Colonic mucosa (tissue), 4 donors: Measurements from ENCODE around the gene RALGPS1. TPM values are rescaled to one million over a fixed set of nuclear protein-coding genes. Genes with fewer than 3 reads are reported as not detected.
A peak's percentile ranks its signal among the peaks of the same experiment; 100 is the strongest.

ENCODE experiments used
- DNase-seq: peaks from one replicate; pipeline ENCODE4 v3.0.0-alpha.2; 2020
- H3K27ac ChIP-seq: fragments of 200-600 bp; one replicate; pipeline ENCODE4 v1.8.0; 2021
- H3K27me3 ChIP-seq: fragments of 200-600 bp; one replicate; pipeline ENCODE4 v1.8.0; 2021
- H3K36me3 ChIP-seq: fragments of 200-600 bp; one replicate; pipeline ENCODE4 v1.8.0; 2021
- H3K4me1 ChIP-seq: fragments of 200-600 bp; one replicate; pipeline ENCODE4 v1.8.0; 2021; ENCODE audit warnings: mild to moderate bottlenecking
- H3K4me3 ChIP-seq: fragments of 200-600 bp; one replicate; pipeline ENCODE4 v1.8.0; 2021
- H3K9ac ChIP-seq, 2 donors: one replicate each; pipeline ENCODE4 v1.7.0; 2013; ENCODE audit warnings: control low read depth in 2 of 2, low read depth in 2 of 2, low read length in 2 of 2
- H3K9me3 ChIP-seq: fragments of 200-600 bp; one replicate; pipeline ENCODE4 v1.8.0; 2021
- intact Hi-C: fragments of 100-400 bp; cut with DNase I; formaldehyde crosslinking; loops from one replicate; pipeline ENCODE4 v1.14.1; 2022
- total RNA-seq, 2 donors: library from RNA; stranded (reverse); fragmentation: NEBNext Ultra II Directional in 1 of 2; extraction: Animal tissue kit (Norgen Biotek cat#: 25700) in 1 of 2; gene quantifications; one replicate each; pipeline ENCODE4 v1.2.1, GENCODE V29; 2021
- TF ChIP-seq, protein P1 (sequence below): fragments of 200-600 bp; IDR thresholded peaks from one replicate; pipeline ENCODE4 v1.8.0; 2022; ENCODE audit warnings: antibody characterized with exemption, mild to moderate bottlenecking
- donor health status: healthy.
- donor health status: DM: no; HTN: no; CAD: no.
- donor health status: DM: no; HTN: no; CAD: no.

RALGPS1 gene
- total RNA-seq, 2 donors from 2014 or later: 22.6 to 27.2 TPM

DNA sequence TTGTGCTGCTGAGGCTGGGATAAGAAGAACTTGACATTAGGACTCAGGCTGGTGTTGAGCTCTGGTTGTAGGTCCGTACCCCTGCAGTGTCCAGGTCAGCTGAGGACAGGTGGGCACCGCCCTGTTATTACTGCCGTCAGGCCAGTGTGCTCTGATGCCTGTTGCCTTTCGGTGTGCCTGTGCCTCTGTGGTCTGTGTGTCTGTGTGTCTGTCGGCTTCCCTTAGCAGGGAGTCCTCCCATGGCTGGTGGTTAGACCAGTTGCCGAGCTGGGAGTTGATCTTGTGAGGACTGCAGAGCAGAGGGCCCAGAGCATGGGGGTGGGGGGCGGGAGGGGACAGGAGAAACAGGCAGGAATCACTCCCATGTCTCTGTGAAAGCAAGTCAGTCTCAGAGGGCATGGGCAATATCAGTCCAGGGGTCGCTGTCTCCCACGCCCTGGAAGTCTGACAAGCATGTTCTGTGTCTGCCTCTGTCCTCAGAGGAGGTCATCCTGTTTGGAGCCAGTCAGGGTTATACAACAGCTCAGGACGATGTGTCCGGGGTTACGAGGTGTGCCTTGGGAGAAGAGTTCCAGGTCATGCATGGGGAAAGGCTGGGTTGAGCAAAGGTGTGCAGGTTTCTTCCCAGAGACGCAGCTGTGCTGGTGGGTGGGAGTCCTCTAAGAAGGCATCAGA lies 282.7 kb downstream of the RALGPS1 start:
- no peaks in the 10 kb centered on the region for H3K9me3 ChIP-seq
- no peak overlapping the region for H3K9ac ChIP-seq
- H3K4me3 ChIP-seq: no peak overlapping the region
- H3K27me3 ChIP-seq: no peaks in the 10 kb centered on the region
- TF ChIP-seq, protein P1, sequence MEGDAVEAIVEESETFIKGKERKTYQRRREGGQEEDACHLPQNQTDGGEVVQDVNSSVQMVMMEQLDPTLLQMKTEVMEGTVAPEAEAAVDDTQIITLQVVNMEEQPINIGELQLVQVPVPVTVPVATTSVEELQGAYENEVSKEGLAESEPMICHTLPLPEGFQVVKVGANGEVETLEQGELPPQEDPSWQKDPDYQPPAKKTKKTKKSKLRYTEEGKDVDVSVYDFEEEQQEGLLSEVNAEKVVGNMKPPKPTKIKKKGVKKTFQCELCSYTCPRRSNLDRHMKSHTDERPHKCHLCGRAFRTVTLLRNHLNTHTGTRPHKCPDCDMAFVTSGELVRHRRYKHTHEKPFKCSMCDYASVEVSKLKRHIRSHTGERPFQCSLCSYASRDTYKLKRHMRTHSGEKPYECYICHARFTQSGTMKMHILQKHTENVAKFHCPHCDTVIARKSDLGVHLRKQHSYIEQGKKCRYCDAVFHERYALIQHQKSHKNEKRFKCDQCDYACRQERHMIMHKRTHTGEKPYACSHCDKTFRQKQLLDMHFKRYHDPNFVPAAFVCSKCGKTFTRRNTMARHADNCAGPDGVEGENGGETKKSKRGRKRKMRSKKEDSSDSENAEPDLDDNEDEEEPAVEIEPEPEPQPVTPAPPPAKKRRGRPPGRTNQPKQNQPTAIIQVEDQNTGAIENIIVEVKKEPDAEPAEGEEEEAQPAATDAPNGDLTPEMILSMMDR: no peak
- no peaks in the 10 kb centered on the region for H3K36me3 ChIP-seq
- no peak overlapping the region for H3K27ac ChIP-seq
- intact Hi-C loops: loop anchor here (5.0 to 10.0 kb wide), 2 partner anchors 235 to 333 kb away; partner anchors contain the start of gene ZBTB34
- no peaks in the 10 kb centered on the region for H3K4me1 ChIP-seq
- DNase-seq: no peak

DNA sequence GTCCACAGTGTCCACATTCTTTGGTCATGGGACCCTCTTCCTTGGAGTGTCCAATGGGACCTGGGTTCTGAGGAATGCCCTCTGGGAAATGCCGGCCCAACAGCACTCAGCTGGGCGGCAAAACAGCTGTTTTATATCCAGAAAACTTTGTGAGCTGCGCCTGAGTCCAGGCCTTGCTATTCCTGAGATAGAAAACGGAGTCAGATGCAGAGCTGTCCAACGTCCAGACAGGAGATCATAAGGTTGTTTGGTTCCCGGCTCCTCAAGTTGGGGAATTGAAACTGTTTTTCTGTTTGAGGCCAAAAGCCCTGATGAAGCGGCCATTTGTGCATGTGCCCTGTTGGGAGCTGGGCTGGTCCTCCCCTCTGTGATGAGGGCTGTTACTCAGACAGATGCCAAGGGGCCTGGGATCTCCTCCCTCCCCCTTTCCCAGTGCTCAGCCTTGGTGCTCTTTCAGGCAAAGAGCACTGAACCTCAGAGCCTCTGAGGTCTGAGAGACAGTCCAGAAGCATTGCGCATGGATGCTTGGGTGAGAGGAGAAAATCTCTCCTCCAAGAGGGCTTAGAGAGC lies 283.4 kb downstream of the RALGPS1 start:
- Histone ChIP-seq H3K4me3 (no peak overlapping the region), H3K4me1 (no peaks in the 10 kb centered on the region)
- intact Hi-C loops: loop anchor here (5.0 to 10.0 kb wide), 2 partner anchors 236 to 333 kb away; partner anchors contain the start of gene ZBTB34

DNA sequence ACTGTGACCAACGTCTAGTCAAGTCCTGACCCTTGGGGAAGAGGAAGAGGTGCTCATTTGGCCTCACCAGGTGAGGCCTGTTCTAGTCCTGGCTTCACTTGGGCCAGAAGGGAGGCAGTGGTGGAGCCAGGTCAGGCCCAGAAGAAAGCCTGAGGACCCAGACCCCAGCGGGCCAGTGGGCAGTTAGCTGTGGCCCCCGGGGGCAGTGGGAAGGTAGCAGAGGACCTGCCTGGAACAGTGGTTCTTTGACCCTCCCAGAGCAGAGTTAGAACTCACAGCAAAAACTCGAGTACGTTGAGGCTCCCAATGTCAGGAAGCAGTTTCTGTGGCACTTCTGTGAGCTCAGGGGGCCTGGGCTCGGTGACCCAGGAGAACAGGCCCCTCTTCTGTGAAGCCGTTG lies 284.0 kb downstream of the RALGPS1 start:
- TF ChIP-seq, protein P1: no peak
- Histone ChIP-seq H3K9me3 (no peaks in the 10 kb centered on the region), H3K4me1 (no peaks in the 10 kb centered on the region), H3K36me3 (no peaks in the 10 kb centered on the region), H3K4me3 (no peak overlapping the region), H3K27ac (no peak overlapping the region), H3K27me3 (no peaks in the 10 kb centered on the region), H3K9ac (no peak overlapping the region)
- no peak for DNase-seq
- intact Hi-C loops: loop anchor here (5.0 to 10.0 kb wide), 2 partner anchors 236 to 334 kb away; partner anchors contain the start of gene ZBTB34

More for the DNA sequence above, 283.4 kb downstream of the RALGPS1 start:
- Histone ChIP-seq H3K27me3 (no peaks in the 10 kb centered on the region), H3K27ac (no peak overlapping the region), H3K36me3 (no peaks in the 10 kb centered on the region), H3K9ac (no peak overlapping the region), H3K9me3 (no peaks in the 10 kb centered on the region)
- no peak for DNase-seq
- TF ChIP-seq, protein P1: no peak

DNA sequence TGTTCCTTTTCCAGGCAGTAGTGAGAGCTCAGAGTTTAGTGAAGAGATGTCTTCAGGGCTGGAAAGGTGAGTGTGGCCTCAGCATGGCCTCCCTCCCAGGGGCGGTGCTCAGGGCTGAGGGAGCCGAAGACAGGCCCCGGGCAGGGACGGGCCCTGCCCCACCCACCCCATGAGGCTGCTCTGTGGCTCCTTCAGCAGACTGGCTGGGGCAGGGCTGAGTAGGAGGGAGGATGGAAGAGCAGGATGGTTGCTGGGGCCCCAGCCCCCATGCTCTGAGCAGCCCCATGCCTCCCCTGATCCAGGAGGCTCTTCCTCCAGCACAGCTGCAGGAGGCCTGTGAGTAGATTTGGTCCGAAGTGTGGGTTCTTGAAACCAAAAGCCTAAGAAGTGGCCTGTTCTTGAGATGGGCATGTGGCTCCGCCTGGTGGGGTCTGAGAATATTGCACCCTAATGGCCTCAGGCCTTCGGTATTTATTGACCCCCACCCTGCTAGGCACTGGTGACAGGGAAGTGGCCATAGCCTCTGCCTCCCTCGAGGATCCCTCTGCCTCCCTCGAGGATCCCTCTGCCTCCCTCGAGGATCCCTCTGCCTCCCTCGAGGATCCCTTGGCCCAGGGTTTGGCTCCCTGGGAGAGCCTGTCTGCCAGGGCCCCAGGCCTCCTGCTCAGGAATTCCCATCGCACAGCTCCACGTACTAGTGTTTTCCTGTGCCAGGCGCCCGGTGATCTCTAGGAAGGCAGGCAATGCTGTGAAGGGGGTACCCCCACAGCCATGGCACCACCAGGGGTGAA lies 284.6 kb downstream of the RALGPS1 start:
- Histone ChIP-seq H3K4me3 (no peak overlapping the region), H3K27ac (no peak overlapping the region), H3K27me3 (no peaks in the 10 kb centered on the region), H3K9ac (peak overlapping the region in 1 of 2 donors; percentile 30), H3K36me3 (no peaks in the 10 kb centered on the region), H3K4me1 (no peaks in the 10 kb centered on the region), H3K9me3 (no peaks in the 10 kb centered on the region)
- peak; percentile 84 for DNase-seq
- intact Hi-C loops: loop anchor here (1.0 to 10.0 kb wide), 3 partner anchors 237 to 334 kb away; partner anchors contain the start of gene ZBTB34
- TF ChIP-seq, protein P1: peak; percentile 89

DNA sequence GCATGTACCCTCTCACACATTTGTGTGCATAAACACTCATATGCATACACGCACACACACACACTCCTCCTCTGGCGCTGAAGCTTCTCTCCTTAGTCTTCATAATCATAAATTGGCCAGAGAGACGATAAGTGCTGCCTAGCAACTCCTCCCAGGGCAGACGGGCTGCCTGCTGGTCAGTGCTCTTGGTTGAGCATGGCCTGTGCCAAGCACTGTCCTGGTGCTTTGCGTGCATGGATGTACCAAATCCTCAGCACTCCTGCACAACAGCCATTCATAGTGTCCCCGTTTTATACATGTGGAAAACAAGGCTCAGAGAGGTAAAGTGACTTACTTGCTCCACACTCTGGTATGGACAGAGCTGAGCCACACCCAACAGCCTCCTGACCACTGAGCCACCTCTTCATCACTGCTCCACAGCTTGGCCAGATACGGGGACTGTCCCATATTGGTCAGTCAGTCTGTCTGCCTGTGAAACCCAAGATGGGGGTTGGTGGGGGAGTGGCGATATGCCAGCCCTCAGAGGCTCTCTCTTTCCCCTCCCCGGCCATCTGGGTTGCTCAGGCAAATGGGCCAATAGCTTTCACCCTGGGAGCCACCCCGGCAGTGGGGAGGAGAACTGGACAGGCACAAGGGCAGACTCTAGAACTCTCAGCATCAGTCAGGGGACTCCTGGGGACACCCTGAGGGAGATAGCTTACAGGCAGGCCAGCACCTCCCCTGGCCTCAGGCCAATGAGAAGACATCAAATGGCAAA lies 285.7 kb downstream of the RALGPS1 start:
- no peak for DNase-seq

More for the DNA sequence above, 285.7 kb downstream of the RALGPS1 start:
- Histone ChIP-seq H3K27me3 (no peaks in the 10 kb centered on the region), H3K4me1 (no peaks in the 10 kb centered on the region), H3K9me3 (no peaks in the 10 kb centered on the region), H3K36me3 (no peaks in the 10 kb centered on the region), H3K27ac (no peak overlapping the region), H3K9ac (no peak overlapping the region), H3K4me3 (no peak overlapping the region)
- TF ChIP-seq, protein P1: no peak
- intact Hi-C loops: no loop called here
